SKM-1 (cell line): ENCODE results near the gene NUPR2.
A peak's percentile ranks its signal among the peaks of the same experiment; 100 is the strongest.
"Not testable (repeated sequence)": the region's sequence is repeated elsewhere in the genome, so short reads cannot be mapped to it uniquely, and the experiment has no call there.

Source experiments
- DNase-seq: peaks from one replicate; lab custom pipeline; 2025; ENCODE audit not compliant: unreplicated experiment; lab: John Stamatoyannopoulos, UW

The NUPR2 gene

DNA sequence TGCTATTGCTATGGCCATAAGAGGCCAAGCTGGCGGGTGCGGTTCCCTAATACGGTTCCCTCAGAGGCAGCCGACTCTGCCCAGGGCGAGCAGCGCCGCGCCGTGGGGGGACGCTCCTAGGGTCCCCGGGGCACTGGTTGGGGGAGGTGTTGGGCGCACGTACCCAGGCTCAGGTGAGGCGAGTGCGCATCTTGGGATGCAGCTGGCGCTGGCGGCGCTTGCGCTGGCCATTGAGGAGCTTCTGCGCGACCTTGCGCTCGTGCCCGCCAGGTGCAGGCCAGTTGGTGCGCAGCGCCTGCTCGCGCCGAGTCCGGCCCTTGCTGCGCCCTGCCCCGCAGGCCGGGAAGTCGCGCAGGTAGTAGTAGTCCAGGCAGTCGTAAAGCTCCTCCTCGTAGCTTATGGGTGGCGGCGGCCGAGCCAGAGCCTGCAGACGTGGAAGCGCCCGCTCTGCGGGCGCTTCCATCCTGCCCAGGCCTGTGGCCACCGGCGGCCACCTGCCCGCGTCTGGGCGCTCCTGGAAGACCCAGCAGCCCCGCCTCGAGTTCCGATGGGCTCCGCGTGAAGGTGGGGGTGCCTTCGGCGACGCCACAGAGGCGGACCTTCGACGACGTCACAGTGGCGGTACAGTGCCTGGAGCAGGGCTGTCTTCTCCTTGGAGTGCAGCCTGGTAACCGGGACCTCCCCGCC is at the start of gene NUPR2:
Gene NUPR2 (minus strand): TSS at position 566 of the 687 bp plus-strand sequence. CDS start 103 bp downstream, at position 463.
- no peak for DNase-seq

GRCh38 chr7:56157238-56157790 is 41.1 kb upstream of the NUPR2 start:
- DNase-seq = no peak

DNA sequence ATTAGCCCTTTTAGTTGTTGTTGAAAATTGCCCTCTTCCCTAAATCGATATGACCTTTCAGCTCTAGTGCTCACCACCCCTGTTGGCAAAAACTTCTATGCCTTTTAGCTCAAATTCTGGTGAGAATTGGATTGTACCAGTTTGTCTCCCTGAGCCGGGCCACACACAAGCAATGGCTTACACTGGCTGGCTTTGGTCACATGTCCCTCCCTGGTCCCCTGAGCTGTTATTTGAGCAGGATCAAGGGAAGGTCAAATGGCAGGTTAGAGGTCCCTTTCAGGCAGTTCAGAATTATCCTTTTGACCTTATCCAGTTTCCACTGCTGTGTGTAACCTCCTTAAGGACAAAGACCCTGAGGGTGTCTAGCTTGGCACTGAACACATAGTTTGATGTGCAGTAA is 14.8 kb upstream of the NUPR2 start:
- DNase-seq = not testable (repeated sequence)

- DNase-seq = no peak
Observed at GRCh38 chr7:56127241-56127975, 11.2 kb upstream of the NUPR2 start.

GRCh38 chr7:56125831-56126230 is 9.6 kb upstream of the NUPR2 start:
- no peak for DNase-seq

GRCh38 chr7:56124981-56125380 is 8.8 kb upstream of the NUPR2 start:
- no peak for DNase-seq

DNA sequence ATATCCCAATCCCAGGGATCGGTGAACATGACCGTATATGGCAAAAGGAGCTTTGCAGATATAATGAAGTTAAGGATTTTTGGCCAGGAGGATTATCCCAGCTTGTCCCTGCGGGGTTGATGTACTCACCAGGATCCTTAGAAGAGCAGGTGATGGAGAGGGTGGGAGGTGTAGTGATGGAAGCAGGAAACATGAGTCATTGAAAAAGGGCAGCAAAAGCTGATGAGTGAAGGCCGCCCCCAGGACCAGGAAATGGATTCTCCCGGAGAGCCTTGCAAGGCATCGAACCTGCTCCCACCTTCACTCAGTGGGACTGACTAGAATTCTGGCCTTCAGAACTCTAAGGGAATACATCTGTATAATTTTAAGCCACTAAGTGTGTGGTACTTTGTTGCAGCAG is 5.2 kb upstream of the NUPR2 start:
- DNase-seq = no peak

GRCh38 chr7:56112244-56112643 is 4.0 kb downstream of the NUPR2 start:
- not testable (repeated sequence) for DNase-seq

- DNase-seq = no peak
Observed at GRCh38 chr7:56110611-56111010, 5.6 kb downstream of the NUPR2 start.

GRCh38 chr7:56107954-56108258 is 8.3 kb downstream of the NUPR2 start:
- DNase-seq = no peak

DNA sequence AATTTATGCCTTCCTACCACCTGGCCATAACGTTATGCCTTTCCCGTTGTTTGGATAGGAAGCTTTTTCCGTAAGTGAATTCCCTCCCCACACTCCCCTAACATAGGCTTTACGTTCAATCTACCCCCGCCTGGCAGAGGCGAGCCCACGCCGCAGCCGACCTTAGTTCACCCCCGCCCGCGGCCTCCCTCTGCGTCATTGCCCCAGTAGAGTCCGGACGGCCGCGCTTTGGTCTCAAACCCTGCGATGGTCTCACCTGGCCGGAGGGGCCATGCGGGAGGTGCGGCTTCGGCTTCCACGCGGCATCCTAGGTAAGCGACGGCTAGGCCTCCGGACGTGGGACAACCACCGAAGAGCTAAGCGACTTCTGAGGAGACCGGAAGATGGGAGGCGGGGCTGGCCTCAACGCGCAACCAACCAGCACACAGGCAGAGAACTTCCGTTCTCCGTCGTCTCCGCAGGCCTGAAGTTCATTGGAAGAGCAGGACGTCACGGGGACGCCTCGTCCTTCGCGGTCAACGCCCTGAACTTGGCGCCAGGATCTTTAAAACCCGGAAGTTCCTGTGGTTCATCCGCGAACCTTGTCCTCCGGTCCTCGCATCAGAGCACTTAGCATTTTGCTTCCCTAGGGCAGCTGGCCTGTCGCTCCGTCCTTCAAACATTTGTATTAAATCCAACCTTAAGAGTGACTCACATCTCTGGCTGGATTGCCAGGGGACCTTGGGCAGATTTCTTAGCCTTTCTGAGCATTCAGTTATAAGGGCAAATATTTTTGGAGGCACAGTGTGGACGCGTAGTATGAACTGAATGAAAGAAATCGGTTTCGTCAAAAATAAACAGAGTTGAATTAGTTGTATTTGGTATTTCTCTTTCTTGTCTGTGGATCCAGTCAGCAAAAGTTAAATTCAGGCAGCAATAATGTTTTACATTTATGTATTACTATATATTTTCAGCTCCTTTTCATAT is 9.8 kb downstream of the NUPR2 start, which contains the start of gene CHCHD2:
Gene CHCHD2 (minus strand): TSS at position 369 of the 966 bp plus-strand sequence. CDS start 63 bp downstream, at position 306.
- DNase-seq = peak; percentile 96

DNA sequence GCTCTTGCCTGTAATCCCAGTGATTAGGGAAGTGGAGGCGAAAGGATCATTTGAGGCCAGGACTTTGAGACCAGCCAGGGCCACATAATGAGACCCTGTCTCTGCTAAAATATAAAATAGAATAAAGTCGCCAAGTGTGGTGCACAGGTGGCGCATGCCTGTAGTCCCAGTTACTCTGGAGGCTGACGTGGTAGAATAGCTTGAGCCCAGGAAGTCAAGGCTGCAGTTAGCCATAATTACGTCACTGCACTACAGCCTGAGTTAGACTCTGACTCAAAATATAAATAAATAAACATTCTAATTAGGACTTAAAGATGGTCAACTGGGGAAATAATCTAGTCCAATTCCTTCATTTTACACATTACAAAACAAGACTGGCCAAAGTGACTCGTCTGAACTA is 10.7 kb downstream of the NUPR2 start:
- DNase-seq = no peak

DNA sequence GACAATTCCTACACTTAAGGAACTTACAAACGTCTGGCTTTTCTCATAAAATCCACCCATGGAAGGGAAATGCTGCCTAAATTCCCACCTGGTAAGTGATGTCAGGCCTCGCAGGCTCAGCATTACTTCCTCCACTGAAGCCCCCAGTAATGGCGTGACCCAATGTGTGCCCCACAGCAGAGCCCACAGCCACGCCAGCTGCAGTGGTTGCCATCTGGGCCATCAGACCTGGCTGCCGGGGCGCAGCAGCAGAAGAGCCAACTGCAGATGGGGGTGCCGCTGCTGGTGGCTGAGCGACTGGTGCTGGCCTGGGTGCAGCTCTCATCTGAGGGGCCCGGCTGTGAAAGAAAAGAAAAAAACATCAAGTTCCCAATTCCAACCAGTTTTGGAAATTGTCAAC is 12.1 kb downstream of the NUPR2 start:
- not testable (repeated sequence) for DNase-seq

GRCh38 chr7:56099653-56100052 is 16.6 kb downstream of the NUPR2 start:
- DNase-seq = no peak

DNA sequence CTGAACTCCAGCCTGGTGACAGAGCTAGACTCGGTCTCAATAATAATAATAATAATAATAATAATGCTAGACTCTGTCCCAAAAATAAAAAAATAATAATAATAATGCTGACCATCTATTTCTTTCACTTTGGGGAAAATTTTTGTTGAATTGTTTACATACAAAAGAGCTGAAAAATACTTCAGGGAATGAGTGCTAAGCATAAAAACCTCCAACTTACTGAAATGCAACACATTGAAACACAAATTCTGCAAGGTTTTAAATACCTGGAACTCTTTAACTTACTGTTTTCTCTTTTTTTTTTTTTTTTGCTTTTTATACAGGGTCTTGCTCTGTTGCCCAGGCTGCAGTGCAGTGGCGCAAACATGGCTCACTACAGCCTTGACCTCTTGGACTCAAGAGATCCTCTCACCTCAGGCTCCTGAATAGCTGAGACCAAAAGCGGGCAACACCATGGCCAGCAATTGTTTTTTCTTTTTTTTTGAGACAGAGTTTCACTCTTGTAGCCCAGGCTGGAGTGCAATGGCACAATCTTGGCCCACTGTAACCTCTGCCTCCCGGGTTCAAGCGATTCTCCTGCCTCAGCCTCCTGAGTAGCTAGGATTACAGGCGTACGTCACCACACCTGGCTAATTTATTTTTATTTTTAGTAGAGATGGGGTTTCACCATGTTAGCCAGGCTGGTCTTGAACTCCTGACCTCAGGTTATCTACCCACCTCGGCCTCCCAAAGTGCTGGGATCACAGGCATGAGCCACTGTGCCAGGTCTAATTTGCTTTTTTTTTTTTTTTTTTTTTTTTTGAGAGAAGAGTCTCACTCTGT is 17.8 kb downstream of the NUPR2 start:
- not testable (repeated sequence) for DNase-seq

DNA sequence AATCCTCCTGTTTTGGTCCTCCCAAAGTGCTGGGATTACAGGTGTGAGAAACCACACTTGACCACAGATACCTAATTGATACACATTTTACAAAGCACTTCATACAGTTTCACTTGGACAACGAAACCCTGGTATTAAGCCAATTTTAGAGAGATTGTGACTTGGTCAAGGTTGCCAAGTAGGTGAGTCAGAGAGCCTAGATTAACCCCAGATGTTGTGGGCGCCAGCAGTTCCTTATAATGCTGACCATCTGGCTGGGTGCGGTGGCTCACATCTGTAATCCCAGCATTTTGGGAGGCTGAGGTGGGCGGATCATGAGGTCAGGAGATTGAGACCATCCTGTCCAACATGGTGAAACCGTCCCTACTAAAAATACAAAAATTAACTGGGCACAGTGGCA is 18.5 kb downstream of the NUPR2 start:
- DNase-seq = no peak

DNA sequence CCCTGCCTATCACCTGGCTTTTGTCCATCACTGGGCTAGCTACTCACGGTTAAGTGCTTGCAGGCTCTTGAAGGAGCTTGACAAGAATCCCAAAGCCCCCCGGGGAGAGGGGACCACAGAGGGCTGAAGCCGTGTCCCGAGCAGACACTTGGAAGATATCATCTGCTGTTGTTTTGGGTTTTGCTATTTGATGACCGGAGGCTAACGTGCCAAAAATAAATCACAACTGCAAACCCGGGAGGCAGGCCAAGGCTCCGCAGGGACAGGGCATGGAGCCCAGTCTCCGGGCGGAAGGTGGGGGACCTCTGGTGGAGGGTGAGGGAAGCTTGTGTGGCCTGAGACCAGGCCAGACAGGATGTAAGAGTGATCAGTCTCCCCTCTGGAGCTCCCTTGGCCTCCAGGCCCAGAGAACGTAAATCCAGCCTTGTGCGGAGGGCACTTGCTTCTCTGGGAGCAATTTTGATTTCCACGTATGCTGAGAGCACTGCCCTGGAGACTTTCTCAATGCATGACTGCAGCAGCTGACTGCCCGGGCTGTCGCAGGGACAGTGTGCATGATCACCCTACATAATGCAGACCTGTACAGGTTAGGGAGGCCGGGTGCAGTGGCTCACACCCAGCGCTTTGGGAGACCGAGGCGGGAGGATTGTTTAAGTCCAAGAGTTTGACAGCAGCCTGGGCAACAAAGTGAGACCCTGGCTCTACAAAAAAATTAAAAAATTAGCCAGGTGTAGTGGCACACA is 23.3 kb downstream of the NUPR2 start, which contains the start of gene PHKG1:
Gene PHKG1 (minus strand): TSS at position 164 of the 743 bp plus-strand sequence. CDS start 4,011 bp downstream, outside the sequence.
- no peak for DNase-seq

GRCh38 chr7:56092388-56092787 is 23.8 kb downstream of the NUPR2 start:
- not testable (repeated sequence) for DNase-seq

GRCh38 chr7:56091591-56091990 is 24.6 kb downstream of the NUPR2 start:
- no peak for DNase-seq
